ENCODE data around the gene ZC3H18.

Gene ZC3H18

DNA sequence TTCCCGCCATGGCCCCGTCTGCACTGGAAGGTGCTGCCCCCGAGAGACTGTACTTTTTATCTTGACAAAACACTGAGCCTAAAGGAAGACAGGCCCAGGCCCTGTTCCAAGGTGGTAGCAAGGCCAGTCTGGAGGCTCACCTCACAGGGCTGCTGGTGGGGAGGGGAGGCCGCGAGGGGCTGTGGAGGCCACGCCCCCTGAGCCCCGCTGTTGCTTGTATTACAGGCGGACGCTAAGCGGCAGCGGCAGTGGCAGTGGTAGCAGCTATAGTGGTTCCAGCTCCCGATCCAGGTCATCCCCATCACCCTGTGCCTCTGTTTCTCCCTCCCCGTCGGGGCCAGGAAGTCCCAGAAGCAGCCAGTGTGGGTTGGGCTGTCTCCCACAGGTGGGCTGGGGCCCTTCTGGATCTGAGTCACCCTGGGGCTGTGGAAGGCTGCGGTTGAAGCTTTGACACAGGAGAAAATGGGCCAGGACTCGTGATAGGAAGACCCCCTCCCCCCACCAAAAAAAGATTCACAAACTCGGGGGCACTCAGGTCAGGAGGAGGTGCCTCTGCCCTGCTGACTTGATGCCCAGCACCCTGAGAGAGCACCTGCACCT, 54.9 kb downstream of the ZC3H18 start:
- WGBS, 2 donors (ENCODE audit: extremely low coverage in 2 of 2, insufficient read length in 2 of 2, insufficient replicate concordance in 1 of 2) = no CpG with 5 or more reads among the region's 17 CpGs
- no peak overlapping the region for H2AFZ ChIP-seq (ENCODE audit: low read length)
- H3K79me1 ChIP-seq (ENCODE audit: low read depth, low read length) = peaks cover 8% of the 10 kb centered on the region
- no peak overlapping the region for H3K23ac ChIP-seq (ENCODE audit: low read depth, low read length, poor library complexity)
- H3K4me3 ChIP-seq (ENCODE audit: low read length in 2 of 2) = no peak overlapping the region
- H3K27ac ChIP-seq (replicated peaks; ENCODE audit: low read length) = no peak overlapping the region
- no peaks in the 10 kb centered on the region for H3K4me1 ChIP-seq (ENCODE audit: control insufficient read depth in 2 of 2, insufficient read depth in 1 of 2, low read depth in 1 of 2, low read length in 2 of 2)
- no peaks in the 10 kb centered on the region for H3K27me3 ChIP-seq (ENCODE audit: control insufficient read depth in 3 of 3, insufficient read depth in 3 of 3, low read depth in 1 of 3, low read length in 3 of 3)
- H3K4me2 ChIP-seq (ENCODE audit: insufficient read depth, low read length, poor library complexity, severe bottlenecking) = no peak overlapping the region
- H4K8ac ChIP-seq (ENCODE audit: low read depth, low read length) = no peak overlapping the region
- no peak for DNase-seq (ENCODE audit: low spot score)
- H3K18ac ChIP-seq (ENCODE audit: low read length) = no peak overlapping the region
- no peaks in the 10 kb centered on the region for H3K9me3 ChIP-seq (replicated peaks in 1 of 2; ENCODE audit: control insufficient read depth in 2 of 2, insufficient read depth in 1 of 2, low read depth in 1 of 2, low read length in 2 of 2)
- H3K9ac ChIP-seq (ENCODE audit: low read depth, low read length, poor library complexity) = no peak overlapping the region
- no peak overlapping the region for H2BK12ac ChIP-seq (ENCODE audit: low read length)
- H2BK120ac ChIP-seq (ENCODE audit: low read depth, low read length) = no peak overlapping the region
- H3K36me3 ChIP-seq (replicated peaks in 1 of 2; ENCODE audit: control insufficient read depth in 2 of 2, insufficient read depth in 2 of 2, low read length in 2 of 2) = peaks cover 56 to 85% of the 10 kb centered on the region in 2 donors
- H3K14ac ChIP-seq (ENCODE audit: low read length) = no peak overlapping the region
- H3K4ac ChIP-seq (ENCODE audit: low read length) = no peak overlapping the region
- H2AK5ac ChIP-seq (ENCODE audit: low read depth, low read length) = no peak overlapping the region
- no peak overlapping the region for H2BK15ac ChIP-seq (ENCODE audit: low read length)
- H4K91ac ChIP-seq (ENCODE audit: low read depth, low read length, poor library complexity) = no peak overlapping the region
- H2BK5ac ChIP-seq (ENCODE audit: low read length) = no peak overlapping the region

DNA sequence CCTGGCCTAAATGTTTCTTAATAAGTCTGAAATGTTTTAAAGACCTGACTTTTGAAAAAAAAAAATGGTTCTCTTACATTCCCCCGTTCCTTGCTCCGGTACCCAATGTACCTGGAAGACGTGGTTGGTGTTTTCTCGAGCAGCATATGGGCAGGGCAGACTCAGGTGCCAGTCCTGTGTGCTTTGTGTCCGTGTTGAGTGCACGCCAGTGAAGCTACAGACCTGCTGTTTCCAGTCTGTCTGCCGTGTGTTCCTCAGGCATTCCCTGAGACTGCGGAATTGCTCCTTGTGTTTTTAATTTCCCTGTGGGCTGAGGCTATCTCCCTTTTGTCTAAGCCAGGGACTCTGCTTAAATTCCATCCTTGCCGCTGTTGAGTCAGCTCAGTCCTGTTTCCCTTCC, 56.4 kb downstream of the ZC3H18 start:
- H3K4me3 ChIP-seq (ENCODE audit: low read length in 2 of 2) = no peak overlapping the region
- no peak overlapping the region for H3K9ac ChIP-seq (ENCODE audit: low read depth, low read length, poor library complexity)
- no peak overlapping the region for H2AK5ac ChIP-seq (ENCODE audit: low read depth, low read length)
- no peak overlapping the region for H3K27ac ChIP-seq (replicated peaks; ENCODE audit: low read length)
- no peaks in the 10 kb centered on the region for H3K4me1 ChIP-seq (ENCODE audit: control insufficient read depth in 2 of 2, insufficient read depth in 1 of 2, low read depth in 1 of 2, low read length in 2 of 2)
- no CpG with 5 or more reads among the region's 9 CpGs for WGBS, 2 donors (ENCODE audit: extremely low coverage in 2 of 2, insufficient read length in 2 of 2, insufficient replicate concordance in 1 of 2)
- H4K91ac ChIP-seq (ENCODE audit: low read depth, low read length, poor library complexity) = no peak overlapping the region
- H3K36me3 ChIP-seq (replicated peaks in 1 of 2; ENCODE audit: control insufficient read depth in 2 of 2, insufficient read depth in 2 of 2, low read length in 2 of 2) = peaks cover 65 to 95% of the 10 kb centered on the region in 2 donors
- H2BK15ac ChIP-seq (ENCODE audit: low read length) = no peak overlapping the region
- H3K79me1 ChIP-seq (ENCODE audit: low read depth, low read length) = peaks cover 8% of the 10 kb centered on the region
- H3K18ac ChIP-seq (ENCODE audit: low read length) = no peak overlapping the region
- no peak overlapping the region for H2AFZ ChIP-seq (ENCODE audit: low read length)
- H3K4me2 ChIP-seq (ENCODE audit: insufficient read depth, low read length, poor library complexity, severe bottlenecking) = no peak overlapping the region
- H2BK120ac ChIP-seq (ENCODE audit: low read depth, low read length) = no peak overlapping the region
- no peak overlapping the region for H4K8ac ChIP-seq (ENCODE audit: low read depth, low read length)
- H3K14ac ChIP-seq (ENCODE audit: low read length) = no peak overlapping the region
- no peak for DNase-seq (ENCODE audit: low spot score)
- no peak overlapping the region for H3K4ac ChIP-seq (ENCODE audit: low read length)
- no peaks in the 10 kb centered on the region for H3K9me3 ChIP-seq (replicated peaks in 1 of 2; ENCODE audit: control insufficient read depth in 2 of 2, insufficient read depth in 1 of 2, low read depth in 1 of 2, low read length in 2 of 2)
- no peak overlapping the region for H2BK12ac ChIP-seq (ENCODE audit: low read length)
- no peaks in the 10 kb centered on the region for H3K27me3 ChIP-seq (ENCODE audit: control insufficient read depth in 3 of 3, insufficient read depth in 3 of 3, low read depth in 1 of 3, low read length in 3 of 3)
- H2BK5ac ChIP-seq (ENCODE audit: low read length) = no peak overlapping the region
- H3K23ac ChIP-seq (ENCODE audit: low read depth, low read length, poor library complexity) = no peak overlapping the region

DNA sequence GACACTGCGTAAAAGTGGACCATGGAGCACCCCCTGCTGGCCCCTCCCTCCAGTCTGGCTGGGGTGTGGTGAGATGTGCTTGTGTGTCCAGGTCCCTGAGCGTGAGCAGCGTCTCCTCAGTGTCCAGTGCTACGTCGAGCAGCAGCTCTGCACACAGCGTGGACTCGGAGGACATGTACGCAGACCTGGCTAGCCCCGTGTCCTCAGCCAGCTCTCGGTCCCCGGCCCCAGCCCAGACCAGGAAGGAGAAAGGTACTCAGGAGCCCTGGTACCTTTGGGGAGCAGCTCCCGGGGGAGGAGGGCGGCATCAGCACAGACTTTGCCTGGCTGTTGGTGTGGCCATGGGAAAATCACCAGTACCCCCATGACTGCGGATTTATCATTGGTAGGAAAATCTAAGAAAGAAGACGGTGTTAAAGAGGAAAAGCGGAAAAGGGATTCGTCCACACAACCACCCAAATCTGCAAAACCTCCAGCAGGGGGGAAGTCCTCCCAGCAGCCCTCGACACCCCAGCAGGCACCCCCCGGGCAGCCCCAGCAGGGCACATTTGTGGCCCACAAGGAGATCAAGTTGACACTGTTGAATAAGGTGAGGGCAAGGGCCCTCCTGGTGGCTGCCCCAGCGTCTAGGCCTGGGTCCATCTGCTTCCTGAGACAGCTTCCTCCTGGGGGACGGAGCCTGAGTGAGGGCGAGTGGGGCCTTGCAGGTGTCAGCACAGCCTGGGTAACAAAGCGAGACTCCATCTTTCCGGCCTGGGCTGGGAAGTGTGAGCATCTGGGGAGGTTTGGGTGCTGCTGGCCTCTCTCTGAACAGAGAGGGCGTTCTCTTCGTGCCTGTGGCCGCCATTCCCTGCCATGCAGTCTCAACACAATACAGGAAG, 57.6 kb downstream of the ZC3H18 start:
- Histone ChIP-seq H3K27ac (replicated peaks; ENCODE audit: low read length) (no peak overlapping the region), H3K18ac (ENCODE audit: low read length) (no peak overlapping the region), H3K4me3 (ENCODE audit: low read length in 2 of 2) (no peak overlapping the region), H2AFZ (ENCODE audit: low read length) (no peak overlapping the region), H2BK12ac (ENCODE audit: low read length) (no peak overlapping the region), H2BK5ac (ENCODE audit: low read length) (peak overlapping the region; percentile 82), H3K27me3 (ENCODE audit: control insufficient read depth in 3 of 3, insufficient read depth in 3 of 3, low read depth in 1 of 3, low read length in 3 of 3) (no peaks in the 10 kb centered on the region), H3K4me1 (ENCODE audit: control insufficient read depth in 2 of 2, insufficient read depth in 1 of 2, low read depth in 1 of 2, low read length in 2 of 2) (no peaks in the 10 kb centered on the region), H2AK5ac (ENCODE audit: low read depth, low read length) (peak overlapping the region; percentile 6), H3K36me3 (replicated peaks in 1 of 2; ENCODE audit: control insufficient read depth in 2 of 2, insufficient read depth in 2 of 2, low read length in 2 of 2) (peaks cover 60 to 94% of the 10 kb centered on the region in 2 donors), H2BK15ac (ENCODE audit: low read length) (no peak overlapping the region), H4K91ac (ENCODE audit: low read depth, low read length, poor library complexity) (no peak overlapping the region), H3K9me3 (replicated peaks in 1 of 2; ENCODE audit: control insufficient read depth in 2 of 2, insufficient read depth in 1 of 2, low read depth in 1 of 2, low read length in 2 of 2) (no peaks in the 10 kb centered on the region), H3K14ac (ENCODE audit: low read length) (no peak overlapping the region), H3K9ac (ENCODE audit: low read depth, low read length, poor library complexity) (no peak overlapping the region), H3K23ac (ENCODE audit: low read depth, low read length, poor library complexity) (no peak overlapping the region), H4K8ac (ENCODE audit: low read depth, low read length) (no peak overlapping the region), H3K79me1 (ENCODE audit: low read depth, low read length) (peaks cover 5% of the 10 kb centered on the region), H2BK120ac (ENCODE audit: low read depth, low read length) (no peak overlapping the region), H3K4me2 (ENCODE audit: insufficient read depth, low read length, poor library complexity, severe bottlenecking) (no peak overlapping the region), H3K4ac (ENCODE audit: low read length) (no peak overlapping the region)
- WGBS, 2 donors (ENCODE audit: extremely low coverage in 2 of 2, insufficient read length in 2 of 2, insufficient replicate concordance in 1 of 2) = no CpG with 5 or more reads among the region's 27 CpGs
- DNase-seq (ENCODE audit: low spot score) = no peak

DNA sequence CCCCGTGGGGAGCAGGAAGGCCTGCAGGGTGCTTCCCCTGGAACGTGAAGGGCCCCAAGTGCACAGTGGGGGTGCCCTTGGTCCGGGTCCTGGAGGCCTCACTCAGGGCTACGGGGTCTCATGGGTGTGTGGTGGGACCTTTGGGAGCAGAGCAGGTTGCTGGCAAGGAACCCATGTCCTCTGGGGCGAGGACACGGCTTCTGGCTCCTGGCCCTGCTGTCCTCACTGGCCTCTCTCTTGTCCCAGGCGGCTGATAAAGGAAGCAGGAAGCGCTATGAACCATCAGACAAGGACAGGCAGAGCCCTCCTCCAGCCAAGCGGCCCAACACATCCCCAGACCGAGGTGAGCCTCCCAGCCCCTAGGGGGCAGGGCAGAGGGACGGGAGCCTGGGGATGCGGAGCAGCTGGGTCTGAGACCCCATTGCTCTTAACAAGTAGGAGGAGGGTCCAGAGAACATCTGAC, 58.3 kb downstream of the ZC3H18 start:
- Histone ChIP-seq H4K8ac (ENCODE audit: low read depth, low read length) (no peak overlapping the region), H3K36me3 (replicated peaks in 1 of 2; ENCODE audit: control insufficient read depth in 2 of 2, insufficient read depth in 2 of 2, low read length in 2 of 2) (peaks cover 55 to 93% of the 10 kb centered on the region in 2 donors), H2BK5ac (ENCODE audit: low read length) (no peak overlapping the region), H2AK5ac (ENCODE audit: low read depth, low read length) (peak overlapping the region; percentile 6), H4K91ac (ENCODE audit: low read depth, low read length, poor library complexity) (no peak overlapping the region), H3K27ac (replicated peaks; ENCODE audit: low read length) (no peak overlapping the region), H3K18ac (ENCODE audit: low read length) (no peak overlapping the region), H3K9me3 (replicated peaks in 1 of 2; ENCODE audit: control insufficient read depth in 2 of 2, insufficient read depth in 1 of 2, low read depth in 1 of 2, low read length in 2 of 2) (no peaks in the 10 kb centered on the region), H3K27me3 (ENCODE audit: control insufficient read depth in 3 of 3, insufficient read depth in 3 of 3, low read depth in 1 of 3, low read length in 3 of 3) (no peaks in the 10 kb centered on the region), H3K79me1 (ENCODE audit: low read depth, low read length) (peaks cover 6% of the 10 kb centered on the region), H2BK15ac (ENCODE audit: low read length) (no peak overlapping the region), H2AFZ (ENCODE audit: low read length) (no peak overlapping the region), H3K9ac (ENCODE audit: low read depth, low read length, poor library complexity) (no peak overlapping the region), H3K4me3 (ENCODE audit: low read length in 2 of 2) (no peak overlapping the region), H2BK120ac (ENCODE audit: low read depth, low read length) (no peak overlapping the region), H3K23ac (ENCODE audit: low read depth, low read length, poor library complexity) (peak overlapping the region; percentile 11), H2BK12ac (ENCODE audit: low read length) (no peak overlapping the region), H3K4me1 (ENCODE audit: control insufficient read depth in 2 of 2, insufficient read depth in 1 of 2, low read depth in 1 of 2, low read length in 2 of 2) (peaks cover 0 to under 1% of the 10 kb centered on the region in 2 donors), H3K14ac (ENCODE audit: low read length) (no peak overlapping the region), H3K4ac (ENCODE audit: low read length) (no peak overlapping the region), H3K4me2 (ENCODE audit: insufficient read depth, low read length, poor library complexity, severe bottlenecking) (no peak overlapping the region)
- no CpG with 5 or more reads among the region's 12 CpGs for WGBS, 2 donors (ENCODE audit: extremely low coverage in 2 of 2, insufficient read length in 2 of 2, insufficient replicate concordance in 1 of 2)
- no peak for DNase-seq (ENCODE audit: low spot score)

All from neuronal stem cell (in vitro differentiated cells).